ENCODE measurements around the gene TRIM4.

DNA sequence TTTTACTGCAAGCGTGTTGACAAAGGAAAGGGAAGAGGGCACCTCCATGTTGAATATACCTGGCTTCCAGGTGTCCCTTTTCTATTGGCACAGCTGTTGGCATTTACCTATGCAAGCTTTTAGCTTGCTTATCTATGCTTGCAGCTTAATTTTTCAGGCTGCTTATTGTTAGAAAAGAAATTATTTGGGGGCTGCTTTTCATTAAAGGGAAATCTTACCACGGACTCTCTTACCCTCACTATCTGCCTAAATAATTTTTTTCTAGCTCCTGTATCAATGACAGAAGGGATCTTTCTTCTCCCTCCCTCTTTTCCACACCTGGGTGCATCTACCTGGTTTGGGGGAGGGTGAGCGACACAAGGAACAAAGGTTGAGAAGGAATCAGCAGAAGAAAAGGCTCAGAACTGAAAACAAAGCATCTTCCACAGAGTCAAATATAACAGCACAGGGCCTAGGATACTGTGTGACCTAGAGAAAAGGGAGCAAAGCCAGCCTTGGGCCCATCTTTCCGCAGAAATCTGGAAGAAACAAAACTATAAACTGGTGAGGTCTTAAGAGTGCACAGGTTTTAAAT is 25.3 kb upstream of the TRIM4 start:
- TF ChIP-seq POLR2A (IDR thresholded peaks at IDR 0.05), result no peak
- TF ChIP-seq, protein P1, sequence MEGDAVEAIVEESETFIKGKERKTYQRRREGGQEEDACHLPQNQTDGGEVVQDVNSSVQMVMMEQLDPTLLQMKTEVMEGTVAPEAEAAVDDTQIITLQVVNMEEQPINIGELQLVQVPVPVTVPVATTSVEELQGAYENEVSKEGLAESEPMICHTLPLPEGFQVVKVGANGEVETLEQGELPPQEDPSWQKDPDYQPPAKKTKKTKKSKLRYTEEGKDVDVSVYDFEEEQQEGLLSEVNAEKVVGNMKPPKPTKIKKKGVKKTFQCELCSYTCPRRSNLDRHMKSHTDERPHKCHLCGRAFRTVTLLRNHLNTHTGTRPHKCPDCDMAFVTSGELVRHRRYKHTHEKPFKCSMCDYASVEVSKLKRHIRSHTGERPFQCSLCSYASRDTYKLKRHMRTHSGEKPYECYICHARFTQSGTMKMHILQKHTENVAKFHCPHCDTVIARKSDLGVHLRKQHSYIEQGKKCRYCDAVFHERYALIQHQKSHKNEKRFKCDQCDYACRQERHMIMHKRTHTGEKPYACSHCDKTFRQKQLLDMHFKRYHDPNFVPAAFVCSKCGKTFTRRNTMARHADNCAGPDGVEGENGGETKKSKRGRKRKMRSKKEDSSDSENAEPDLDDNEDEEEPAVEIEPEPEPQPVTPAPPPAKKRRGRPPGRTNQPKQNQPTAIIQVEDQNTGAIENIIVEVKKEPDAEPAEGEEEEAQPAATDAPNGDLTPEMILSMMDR (IDR thresholded peaks at IDR 0.05), result no peak

Measured in adrenal gland (tissue), 5 donors.